GM18907 (cell line): ENCODE results near the gene RHBDL1.
A peak's percentile ranks its signal among the peaks of the same experiment; 100 is the strongest.

Experiments used
- ATAC-seq: cut with Tn5 transposase; IDR thresholded peaks from one replicate; pipeline ENCODE4 v1.9.1; 2021; ENCODE audit warnings: mild to moderate bottlenecking, moderate library complexity; ENCODE audit not compliant: unreplicated experiment

Gene RHBDL1

DNA sequence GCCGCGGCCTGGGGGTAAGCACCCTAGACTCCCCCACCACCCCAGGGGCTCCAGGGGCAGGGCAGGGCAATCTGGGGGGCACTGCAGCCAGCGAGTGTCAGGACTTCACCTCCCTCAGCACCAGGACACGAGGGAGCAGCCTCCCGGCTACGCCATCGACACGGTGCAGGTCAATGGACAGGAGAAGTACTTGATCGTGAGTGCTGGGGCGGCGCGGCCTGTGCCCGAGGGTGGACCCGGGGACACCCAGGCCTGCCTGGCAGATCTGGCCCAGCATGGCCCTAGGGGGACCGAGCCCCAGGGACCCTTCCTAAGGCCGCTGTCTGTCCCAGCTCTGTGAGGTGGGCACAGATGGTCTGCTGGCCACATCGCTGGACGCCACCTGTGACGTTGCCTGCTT, 3.1 kb upstream of the RHBDL1 start:
- ATAC-seq, result no peak

DNA sequence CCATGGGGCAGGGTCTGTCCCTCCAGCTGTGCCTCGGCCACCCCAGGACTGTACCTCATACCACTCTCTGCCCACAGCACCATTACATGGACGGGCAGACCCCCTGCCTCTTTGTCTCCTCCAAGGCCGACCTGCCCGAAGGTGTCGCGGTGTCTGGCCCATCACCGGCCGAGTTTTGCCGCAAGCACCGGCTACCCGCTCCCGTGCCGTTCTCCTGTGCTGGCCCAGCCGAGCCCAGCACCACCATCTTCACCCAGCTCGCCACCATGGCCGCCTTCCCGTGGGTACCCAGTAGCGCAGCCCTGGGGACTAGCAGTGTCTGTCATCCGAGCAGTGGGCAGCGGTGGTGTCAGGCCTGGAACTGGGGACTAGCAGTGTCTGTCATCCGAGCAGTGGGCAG, 2.6 kb upstream of the RHBDL1 start:
- ATAC-seq, result no peak

DNA sequence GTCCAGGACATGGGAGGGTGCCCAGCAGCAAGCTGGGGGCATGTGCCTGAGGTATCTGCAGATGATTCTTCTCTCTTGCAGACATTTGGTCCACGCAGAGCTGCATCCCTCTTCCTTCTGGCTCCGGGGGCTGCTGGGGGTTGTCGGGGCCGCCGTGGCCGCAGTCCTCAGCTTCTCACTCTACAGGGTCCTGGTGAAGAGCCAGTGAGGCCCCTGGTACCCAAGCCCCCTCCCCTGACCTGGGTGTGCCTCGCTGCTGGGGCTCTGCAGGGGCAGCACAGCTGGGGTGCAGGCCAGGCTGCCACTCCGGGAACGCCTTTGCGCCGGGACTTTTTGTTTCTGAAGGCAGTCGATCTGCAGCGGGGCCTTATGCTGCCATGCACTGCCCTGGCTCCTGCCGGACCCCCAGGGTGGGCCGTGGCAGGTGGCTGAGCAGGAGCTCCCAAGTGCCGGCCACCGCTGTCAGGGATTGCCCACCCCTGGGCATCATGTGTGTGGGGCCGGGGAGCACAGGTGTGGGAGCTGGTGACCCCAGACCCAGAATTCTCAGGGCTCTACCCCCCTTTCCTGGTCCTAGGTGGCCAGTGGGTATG, 2.0 kb upstream of the RHBDL1 start:
- no peak for ATAC-seq

DNA sequence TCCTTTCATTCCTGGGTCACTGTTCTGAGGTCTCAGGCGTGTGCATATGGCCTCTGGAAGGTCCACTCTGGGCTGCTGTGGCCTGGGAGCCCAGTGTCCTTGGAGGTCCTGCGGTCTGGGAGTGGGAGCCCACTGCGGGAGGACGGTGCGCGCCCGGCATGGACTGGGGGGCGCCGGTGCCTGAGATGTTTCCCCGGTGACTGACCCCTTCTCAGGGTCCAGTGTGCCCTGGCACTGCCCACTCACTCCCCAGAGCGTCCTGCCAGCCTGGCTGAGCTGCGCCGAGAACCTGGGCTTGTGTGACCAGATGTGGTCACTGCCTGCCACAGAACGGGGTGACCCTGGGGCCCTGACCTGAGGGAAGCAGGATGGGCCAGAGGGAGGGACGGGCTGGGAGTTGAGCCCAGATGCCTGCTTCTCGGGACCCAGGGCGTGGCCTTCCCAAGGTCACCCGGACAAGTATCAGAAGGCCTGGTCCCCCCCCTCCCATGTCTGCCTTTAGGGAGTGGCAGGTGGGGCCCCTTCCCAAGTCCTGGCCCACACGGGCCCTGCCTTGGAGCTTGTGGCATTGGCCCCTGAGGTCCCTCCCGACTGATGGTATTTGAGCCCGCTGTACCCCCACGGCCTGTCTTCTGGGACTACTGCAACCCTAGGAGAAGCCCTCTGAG, 1.1 kb upstream of the RHBDL1 start:
- ATAC-seq, result no peak

DNA sequence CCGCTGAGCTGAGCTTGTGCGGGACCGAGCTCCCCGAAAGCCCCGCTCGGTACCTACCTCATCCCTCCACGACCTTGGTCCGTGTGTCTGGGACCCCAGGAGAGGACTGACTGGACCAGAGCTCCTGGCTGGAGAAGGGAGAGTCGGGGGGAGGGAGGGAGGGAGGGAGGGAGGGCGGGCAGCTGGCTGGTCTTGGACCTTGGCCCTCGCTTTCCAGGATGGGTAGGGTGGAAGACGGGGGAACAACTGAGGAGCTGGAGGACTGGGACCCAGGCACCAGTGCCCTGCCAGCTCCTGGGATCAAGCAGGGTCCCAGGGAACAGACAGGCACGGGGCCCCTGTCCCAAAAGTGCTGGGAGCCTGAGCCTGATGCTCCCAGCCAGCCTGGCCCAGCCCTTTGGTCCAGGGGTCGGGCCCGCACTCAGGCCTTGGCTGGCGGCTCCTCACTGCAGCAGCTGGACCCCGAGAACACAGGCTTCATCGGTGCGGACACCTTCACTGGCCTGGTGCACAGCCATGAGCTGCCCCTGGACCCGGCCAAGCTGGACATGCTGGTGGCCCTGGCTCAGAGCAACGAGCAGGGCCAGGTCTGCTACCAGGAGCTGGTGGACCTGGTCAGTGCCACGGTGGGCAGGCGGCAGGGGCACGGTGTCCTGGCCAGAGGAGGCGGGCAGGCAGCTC, 553 bp downstream of the RHBDL1 start:
- ATAC-seq, result no peak

DNA sequence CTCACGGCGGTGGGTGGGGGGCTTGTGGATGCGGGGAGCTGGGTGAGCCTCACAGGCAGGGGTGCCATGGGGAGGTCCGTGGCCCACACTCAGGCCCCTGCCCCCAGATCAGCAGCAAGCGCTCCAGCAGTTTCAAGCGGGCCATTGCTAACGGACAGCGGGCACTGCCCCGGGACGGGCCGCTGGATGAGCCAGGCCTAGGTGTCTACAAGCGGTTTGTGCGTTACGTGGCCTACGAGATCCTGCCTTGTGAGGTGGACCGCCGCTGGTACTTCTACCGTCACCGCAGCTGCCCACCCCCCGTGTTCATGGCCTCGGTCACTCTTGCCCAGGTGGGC, 1.1 kb downstream of the RHBDL1 start:
- no peak for ATAC-seq

DNA sequence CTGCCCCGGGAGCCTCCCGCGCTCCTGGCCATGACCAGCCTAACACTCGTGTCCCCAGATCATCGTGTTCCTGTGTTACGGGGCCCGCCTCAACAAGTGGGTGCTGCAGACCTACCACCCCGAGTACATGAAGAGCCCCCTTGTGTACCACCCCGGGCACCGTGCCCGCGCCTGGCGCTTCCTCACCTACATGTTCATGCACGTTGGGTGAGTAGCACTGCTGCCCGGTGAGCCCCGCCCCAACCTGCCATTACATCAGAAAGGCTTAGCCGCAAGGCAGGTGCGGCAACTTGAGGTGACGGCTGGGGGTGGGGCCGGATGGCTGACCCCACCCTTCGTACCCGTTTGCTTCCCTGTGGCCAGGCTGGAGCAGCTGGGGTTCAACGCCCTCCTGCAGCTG, 1.4 kb downstream of the RHBDL1 start:
- ATAC-seq, result no peak

DNA sequence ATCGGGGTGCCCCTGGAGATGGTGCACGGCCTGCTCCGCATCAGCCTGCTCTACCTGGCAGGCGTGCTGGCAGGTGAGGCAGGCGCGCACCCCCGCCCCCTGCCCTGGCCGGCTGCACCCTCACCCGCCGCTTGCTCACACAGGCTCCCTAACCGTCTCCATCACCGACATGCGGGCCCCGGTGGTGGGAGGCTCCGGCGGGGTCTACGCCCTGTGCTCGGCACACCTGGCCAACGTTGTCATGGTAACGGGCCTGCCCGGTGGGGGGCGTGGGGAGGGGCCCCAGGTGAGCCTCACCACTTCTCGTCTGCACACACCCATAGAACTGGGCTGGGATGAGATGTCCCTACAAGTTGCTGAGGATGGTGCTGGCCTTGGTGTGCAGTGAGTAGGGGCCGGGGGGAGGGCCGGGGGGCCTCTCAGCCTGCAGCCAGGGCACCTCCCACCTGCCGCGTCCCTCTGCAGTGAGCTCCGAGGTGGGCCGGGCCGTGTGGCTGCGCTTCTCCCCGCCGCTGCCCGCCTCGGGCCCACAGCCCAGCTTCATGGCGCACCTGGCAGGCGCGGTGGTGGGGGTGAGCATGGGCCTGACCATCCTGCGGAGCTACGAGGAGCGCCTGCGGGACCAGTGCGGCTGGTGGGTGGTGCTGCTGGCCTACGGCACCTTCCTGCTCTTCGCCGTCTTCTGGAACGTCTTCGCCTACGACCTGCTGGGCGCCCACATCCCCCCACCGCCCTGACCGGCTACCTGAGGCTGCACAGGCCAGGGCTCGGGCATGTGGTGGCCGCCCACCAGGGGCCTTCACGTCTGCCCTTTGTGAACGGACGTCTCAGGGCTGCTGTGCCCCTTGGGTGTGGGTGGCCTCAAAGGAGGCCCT, 2.1 kb downstream of the RHBDL1 start:
- ATAC-seq, result no peak

DNA sequence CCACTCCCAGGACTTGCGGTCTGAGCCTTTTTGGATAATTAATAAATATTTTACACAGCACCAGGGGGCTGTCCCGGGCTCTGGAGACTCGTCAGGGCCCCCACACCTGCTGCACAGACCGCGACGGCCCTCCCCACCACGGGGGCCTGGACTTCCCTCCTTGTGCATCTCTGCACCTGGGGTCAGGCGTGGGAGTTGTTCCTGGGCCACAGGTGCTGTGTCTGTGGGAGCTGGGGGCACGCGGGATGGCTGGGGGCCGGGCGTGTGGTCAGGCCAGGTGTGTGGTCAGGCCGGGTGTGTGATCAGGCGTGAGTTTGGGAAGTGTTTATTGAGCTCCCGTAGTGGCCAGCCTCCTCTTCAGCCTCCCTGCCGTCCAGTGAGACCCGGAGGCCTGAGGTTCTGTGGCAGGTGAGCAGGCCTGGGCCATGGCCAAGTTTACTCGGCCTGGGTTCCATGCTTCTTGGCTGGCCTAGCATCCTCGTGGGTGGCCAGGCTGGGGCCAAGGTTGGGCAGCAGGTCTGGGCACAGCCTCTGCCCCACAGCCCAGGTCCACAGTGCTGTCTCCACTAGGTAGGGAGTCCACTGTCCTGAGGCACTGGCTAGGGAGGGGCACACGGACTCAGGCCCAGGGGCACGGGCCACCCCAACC, 2.9 kb downstream of the RHBDL1 start:
- ATAC-seq, result no peak

DNA sequence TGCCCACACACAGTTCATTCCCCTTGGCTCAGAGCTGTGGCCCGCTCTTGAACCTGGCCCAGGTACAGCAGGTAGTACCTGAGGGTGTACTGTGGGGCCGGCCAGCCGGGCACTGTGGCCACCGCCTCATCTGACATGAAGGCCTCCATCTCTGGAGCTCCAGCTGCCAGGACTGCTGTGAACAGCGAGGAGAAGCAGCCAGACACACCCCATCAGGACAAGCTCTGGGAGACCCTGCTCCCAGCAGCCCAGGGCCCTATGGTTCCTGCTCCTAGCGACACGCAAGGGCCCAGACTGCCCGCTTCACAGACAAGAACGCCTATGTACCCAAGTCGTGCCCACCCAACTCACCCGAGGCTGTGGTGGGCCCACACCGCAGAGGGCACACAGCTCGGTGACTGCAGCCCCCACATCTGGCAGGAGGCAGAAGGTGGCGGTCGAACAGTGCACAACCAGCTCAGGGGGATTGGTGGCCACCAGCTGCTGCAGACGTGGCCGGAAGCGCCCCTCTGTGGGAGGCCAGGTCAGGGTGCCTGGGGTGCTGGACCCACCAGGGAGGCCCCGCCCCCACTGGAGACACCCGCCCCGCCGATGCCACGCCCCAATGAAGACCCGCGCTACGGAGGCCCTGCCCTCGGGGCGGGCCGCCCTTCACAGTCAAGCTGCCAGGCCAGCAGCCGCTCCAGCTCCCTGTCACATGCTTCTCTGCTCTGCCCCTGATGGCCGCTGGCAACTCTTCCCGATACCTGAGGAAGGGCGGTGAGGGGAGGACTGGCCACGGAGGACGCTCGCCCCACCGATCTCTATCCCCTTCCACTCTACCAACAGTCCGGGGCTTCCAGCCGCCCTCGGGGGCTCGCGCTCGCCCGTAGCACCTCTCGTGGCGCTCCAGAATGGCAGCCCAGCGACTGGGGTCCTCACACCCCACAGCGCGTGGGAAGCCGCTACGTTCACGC, 3.7 kb downstream of the RHBDL1 start:
- peak; percentile 13 for ATAC-seq

DNA sequence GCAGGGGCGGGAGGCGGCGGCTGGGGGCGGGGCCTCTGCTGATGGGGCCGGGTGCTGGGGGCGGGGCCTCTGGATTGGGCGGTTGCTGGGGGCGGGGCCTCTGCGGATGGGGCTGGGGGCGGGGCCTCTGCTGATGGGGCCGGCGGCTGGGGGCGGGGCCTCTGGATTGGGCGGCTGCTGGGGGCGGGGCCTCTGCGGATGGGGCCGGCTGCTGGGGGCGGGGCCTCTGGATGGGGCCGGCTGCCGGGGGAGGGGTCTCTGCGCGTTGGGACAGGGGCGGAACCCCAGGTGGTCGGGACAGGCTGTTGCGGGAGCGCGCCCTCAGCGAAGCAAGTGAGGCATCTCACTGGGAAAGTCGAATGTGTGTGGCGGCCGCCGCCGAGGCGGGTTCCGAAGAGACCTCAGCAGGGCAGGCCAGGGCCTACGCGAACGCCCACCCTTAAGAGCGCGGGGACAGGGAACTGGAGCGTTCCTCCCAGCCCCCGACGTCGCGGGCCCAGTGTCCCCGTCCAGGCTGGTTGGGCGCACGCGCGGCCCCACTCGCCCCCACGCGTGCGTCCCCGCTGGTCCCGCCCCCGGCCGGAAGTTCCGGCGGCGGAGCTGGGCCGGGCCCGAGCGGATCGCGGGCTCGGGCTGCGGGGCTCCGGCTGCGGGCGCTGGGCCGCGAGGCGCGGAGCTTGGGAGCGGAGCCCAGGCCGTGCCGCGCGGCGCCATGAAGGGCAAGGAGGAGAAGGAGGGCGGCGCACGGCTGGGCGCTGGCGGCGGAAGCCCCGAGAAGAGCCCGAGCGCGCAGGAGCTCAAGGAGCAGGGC, 4.5 kb downstream of the RHBDL1 start, which contains the start of gene STUB1:
STUB1 (plus strand) TSS at position 597 of the 811 bp plus-strand sequence; CDS start at position 713, 116 bp downstream.
- ATAC-seq, result peak; percentile 30

DNA sequence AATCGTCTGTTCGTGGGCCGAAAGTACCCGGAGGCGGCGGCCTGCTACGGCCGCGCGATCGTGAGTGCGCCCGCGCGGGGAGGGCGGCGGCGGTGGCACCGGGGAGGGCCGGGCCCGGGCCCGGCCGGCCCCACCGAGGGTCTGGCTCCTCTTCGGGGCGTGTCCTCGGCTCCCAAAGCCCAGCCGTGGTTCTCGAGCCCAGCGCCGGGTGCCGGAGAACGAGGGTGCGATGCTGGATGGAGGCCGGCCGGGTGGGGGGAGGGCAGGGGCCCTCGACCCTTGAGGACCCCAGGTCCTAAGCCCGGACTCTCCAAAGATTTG, 5.1 kb downstream of the RHBDL1 start:
- no peak for ATAC-seq

DNA sequence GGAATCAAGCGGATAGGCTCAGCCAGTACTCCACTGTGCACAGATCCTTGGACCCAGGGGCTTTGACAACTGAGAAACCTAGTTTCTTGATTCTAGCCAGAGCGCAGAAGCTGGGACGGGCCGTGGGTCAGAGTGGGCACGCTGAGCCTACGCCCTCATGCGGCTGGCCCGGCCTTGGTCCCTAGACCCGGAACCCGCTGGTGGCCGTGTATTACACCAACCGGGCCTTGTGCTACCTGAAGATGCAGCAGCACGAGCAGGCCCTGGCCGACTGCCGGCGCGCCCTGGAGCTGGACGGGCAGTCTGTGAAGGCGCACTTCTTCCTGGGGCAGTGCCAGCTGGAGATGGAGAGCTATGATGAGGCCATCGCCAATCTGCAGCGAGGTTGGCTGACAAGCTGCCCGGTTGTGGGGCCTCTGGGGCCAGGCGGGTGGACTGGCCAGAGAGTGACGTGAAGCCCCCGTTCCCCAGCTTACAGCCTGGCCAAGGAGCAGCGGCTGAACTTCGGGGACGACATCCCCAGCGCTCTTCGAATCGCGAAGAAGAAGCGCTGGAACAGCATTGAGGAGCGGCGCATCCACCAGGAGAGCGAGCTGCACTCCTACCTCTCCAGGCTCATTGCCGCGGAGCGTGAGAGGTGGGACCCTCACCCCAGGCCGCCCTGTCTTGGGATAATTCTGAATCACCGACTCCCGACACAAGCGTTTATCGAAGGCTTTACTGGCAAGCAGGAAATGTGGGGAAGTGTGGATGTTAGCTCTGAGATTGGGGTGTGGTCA, 5.7 kb downstream of the RHBDL1 start:
- ATAC-seq, result no peak

DNA sequence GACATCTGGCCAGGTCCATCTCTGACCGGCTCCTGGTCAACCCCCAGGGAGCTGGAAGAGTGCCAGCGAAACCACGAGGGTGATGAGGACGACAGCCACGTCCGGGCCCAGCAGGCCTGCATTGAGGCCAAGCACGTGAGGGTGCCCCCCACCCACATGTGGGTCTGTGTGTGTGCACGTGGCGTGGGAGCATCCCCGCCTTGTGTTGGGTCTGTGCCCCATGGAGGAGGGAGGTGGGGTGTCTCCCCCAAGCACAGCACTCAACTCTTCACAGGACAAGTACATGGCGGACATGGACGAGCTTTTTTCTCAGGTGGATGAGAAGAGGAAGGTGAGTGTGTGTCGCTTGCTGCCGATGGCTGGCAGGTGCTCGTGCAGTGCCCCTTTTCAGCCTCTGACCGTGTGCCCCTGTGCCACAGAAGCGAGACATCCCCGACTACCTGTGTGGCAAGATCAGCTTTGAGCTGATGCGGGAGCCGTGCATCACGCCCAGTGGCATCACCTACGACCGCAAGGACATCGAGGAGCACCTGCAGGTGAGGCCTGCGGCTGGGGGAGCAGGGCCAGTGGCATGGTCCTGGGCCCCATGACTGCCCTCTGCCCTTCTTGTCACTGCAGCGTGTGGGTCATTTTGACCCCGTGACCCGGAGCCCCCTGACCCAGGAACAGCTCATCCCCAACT, 6.4 kb downstream of the RHBDL1 start:
- no peak for ATAC-seq

DNA sequence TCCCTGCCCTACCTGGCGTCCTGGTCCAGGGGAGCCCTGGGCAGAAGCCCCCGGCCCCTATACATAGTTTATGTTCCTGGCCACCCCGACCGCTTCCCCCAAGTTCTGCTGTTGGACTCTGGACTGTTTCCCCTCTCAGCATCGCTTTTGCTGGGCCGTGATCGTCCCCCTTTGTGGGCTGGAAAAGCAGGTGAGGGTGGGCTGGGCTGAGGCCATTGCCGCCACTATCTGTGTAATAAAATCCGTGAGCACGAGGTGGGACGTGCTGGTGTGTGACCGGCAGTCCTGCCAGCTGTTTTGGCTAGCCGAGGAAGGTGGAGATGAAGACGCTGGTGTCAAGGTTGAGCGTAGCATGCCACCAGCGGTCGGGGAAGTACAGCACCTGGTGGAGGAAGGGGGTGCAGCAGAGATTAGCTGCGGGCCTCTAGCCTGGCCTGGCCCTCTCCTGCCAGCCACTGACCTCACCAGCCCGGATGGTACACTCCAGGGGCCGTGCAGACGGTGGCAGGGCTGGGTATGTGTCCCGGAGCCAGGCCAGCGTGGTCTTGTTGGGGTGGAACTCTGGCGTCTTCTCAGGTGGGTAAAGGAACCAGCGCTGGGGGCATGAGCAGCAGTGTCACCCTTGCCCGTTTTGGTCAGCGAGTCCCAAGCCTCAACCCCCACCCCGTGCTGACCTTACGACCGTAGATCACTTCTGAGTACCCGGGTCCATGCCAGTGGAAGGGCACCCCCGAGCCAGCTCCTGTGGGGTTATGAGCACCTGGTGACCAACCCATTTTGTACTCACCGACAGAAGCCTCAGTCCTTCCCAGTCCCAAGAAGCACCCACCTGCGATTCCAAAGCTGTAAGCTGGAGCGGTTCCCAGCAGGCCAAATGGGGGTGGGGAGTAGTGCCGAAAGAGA, 7.3 kb downstream of the RHBDL1 start:
- no peak for ATAC-seq

DNA sequence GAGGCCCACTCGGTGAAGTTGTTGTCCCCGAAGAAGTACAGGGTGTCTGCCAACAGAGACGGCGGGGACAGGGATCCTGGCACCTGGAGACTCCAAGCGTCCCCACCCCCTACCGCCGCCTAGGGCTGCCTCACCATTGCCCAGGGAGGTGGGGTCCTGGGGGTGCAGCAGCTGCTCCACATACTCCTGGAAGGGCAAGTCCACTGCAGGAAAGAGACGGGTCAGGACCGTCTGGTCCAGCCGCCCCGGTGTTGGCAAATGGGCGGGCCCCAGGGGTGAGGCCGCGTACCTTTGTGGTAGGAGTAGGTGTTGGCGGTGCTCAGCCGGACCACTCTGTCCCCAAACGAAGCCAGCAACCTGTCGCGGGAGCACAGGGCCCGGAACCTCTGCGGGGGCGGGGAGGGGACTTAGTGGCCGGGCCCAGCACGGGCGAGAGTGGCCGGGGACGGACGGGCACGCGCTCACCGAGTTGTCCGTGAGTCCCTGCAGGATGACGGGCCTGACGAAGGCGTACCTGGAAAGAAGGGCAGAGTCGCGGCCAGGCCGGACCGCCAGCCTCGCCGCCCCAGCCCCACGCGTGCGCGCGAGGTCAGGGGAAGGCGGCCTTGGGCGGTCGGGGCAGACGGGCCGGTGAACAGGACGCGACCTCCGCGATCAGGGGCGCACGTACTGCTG, 8.1 kb downstream of the RHBDL1 start:
- ATAC-seq, result no peak
